ENCODE data around the gene ELMO1.

The ELMO1 gene

GRCh38 chr7:37462138-37462537 is 13.5 kb upstream of the ELMO1 start:
- no peak for DNase-seq

- no peak for DNase-seq
Observed at GRCh38 chr7:37455081-37455480, 6.4 kb upstream of the ELMO1 start.

GRCh38 chr7:37452346-37452745 is 3.7 kb upstream of the ELMO1 start:
- no peak for DNase-seq

GRCh38 chr7:37450035-37450434 is 1.4 kb upstream of the ELMO1 start:
- DNase-seq = no peak

- no peak for DNase-seq
Observed at GRCh38 chr7:37449621-37450020, 957 bp upstream of the ELMO1 start.

GRCh38 chr7:37448011-37448635 is 541 bp downstream of the ELMO1 start:
- no peak for DNase-seq

- no peak for DNase-seq
Observed at GRCh38 chr7:37446371-37446770, 2.3 kb downstream of the ELMO1 start.

- DNase-seq = no peak
Observed at GRCh38 chr7:37445790-37446189, 2.9 kb downstream of the ELMO1 start.

GRCh38 chr7:37445064-37445723 is 3.5 kb downstream of the ELMO1 start:
- no peak for DNase-seq

GRCh38 chr7:37443627-37444026 is 5.0 kb downstream of the ELMO1 start:
- no peak for DNase-seq

GRCh38 chr7:37442268-37442667 is 6.4 kb downstream of the ELMO1 start:
- DNase-seq = no peak

- DNase-seq = no peak
Observed at GRCh38 chr7:37441816-37442215, 6.8 kb downstream of the ELMO1 start.

- no peak for DNase-seq
Observed at GRCh38 chr7:37441386-37441760, 7.3 kb downstream of the ELMO1 start.

- no peak for DNase-seq
Observed at GRCh38 chr7:37440738-37441385, 7.8 kb downstream of the ELMO1 start.

GRCh38 chr7:37439653-37440026 is 9.0 kb downstream of the ELMO1 start:
- DNase-seq = no peak

- no peak for DNase-seq
Observed at GRCh38 chr7:37438906-37439652, 9.6 kb downstream of the ELMO1 start.

- no peak for DNase-seq
Observed at GRCh38 chr7:37435156-37435855, 13.4 kb downstream of the ELMO1 start.

GRCh38 chr7:37434529-37434928 is 14.1 kb downstream of the ELMO1 start:
- DNase-seq = no peak

- no peak for DNase-seq
Observed at GRCh38 chr7:37433166-37433565, 15.5 kb downstream of the ELMO1 start.

GRCh38 chr7:37432281-37432920 is 16.3 kb downstream of the ELMO1 start:
- no peak for DNase-seq

GRCh38 chr7:37431413-37431812 is 17.3 kb downstream of the ELMO1 start:
- no peak for DNase-seq

- DNase-seq = no peak
Observed at GRCh38 chr7:37430640-37431039, 18.0 kb downstream of the ELMO1 start.

- no peak for DNase-seq
Observed at GRCh38 chr7:37430171-37430570, 18.5 kb downstream of the ELMO1 start.
